HEK293T (cell line): Measurements from ENCODE around the gene ADSL.

ENCODE experiments used
- ARNT ChIP-seq: fragments of 450-650 bp; IDR thresholded peaks from 2 replicates; pipeline ENCODE4 v1.6.1; 2017; ENCODE audit warnings: mild to moderate bottlenecking
- FOXM1 ChIP-seq: fragments of 450-650 bp; IDR thresholded peaks from 2 replicates; pipeline ENCODE4 v1.6.1; 2017; ENCODE audit warnings: mild to moderate bottlenecking, borderline replicate concordance
- LEF1 ChIP-seq: fragments of 450-650 bp; IDR thresholded peaks from 2 replicates; pipeline ENCODE4 v1.6.1; 2017; ENCODE audit warnings: mild to moderate bottlenecking, borderline replicate concordance
- NFRKB ChIP-seq: fragments of 450-650 bp; IDR thresholded peaks from 2 replicates; pipeline ENCODE4 v1.6.1; 2016; ENCODE audit warnings: mild to moderate bottlenecking, moderate library complexity
- SP1 ChIP-seq: fragments of 450-650 bp; IDR thresholded peaks from 2 replicates; pipeline ENCODE4 v1.6.1; 2017
- SUZ12 ChIP-seq: fragments of 450-650 bp; IDR thresholded peaks from 2 replicates; pipeline ENCODE4 v1.6.1; 2016; ENCODE audit warnings: mild to moderate bottlenecking

DNA sequence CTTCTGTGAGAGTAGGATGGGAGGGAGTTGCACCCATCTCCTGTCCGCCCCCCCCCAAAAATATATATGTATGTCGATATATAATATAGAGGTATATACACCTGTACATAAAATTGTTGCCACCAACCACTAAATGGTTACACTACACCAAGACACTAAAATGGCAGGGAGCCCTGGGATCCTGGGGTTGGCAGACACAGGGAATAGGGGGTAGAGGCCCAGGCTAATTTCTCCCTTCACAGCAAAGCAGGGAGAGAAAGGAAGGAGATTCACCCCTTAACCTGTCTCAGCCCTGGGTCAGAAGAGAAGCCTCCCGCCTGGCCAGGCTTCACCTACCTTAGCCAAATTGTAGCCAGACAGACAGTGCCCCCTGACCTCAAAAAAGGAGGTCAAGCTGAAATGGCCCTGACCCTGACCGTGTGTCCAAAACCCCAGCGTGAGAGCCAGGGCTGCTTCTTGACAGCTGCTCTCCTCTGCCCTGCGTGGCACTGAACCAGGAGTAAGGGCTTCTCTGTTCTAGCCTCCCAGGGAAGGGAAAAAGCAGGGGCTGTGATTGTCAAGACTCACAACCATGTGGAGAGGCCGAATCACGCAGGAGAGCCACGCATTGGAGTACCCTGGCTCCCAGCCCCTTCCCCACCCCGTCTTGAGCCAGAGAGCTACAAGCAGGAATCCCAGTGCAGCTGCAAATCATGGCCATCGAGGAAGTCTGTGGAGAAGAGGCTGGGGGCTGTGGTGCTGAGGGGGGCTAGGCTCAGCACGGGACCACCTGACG, 64.6 kb downstream of the ADSL start:
- TF ChIP-seq FOXM1 (no peak), SP1 (no peak), SUZ12 (no peak), ARNT (no peak), NFRKB (no peak), LEF1 (no peak)
